Endodermal cell (in vitro differentiated cells): ENCODE data around the gene DHRS13. TPM values are rescaled to one million over a fixed set of nuclear protein-coding genes. Genes with fewer than 3 reads are reported as not detected.

ENCODE experiments used
- DNase-seq: peaks from one replicate; pipeline ENCODE4 v3.0.0-alpha.2; 2017
- H3K27ac ChIP-seq: 2 replicates; pipeline ENCODE4 v1.5.1; 2013; ENCODE audit warnings: mild to moderate bottlenecking, low read depth, low read length, moderate library complexity
- H3K27me3 ChIP-seq: 2 replicates; pipeline ENCODE4 v1.6.1; 2013; ENCODE audit warnings: mild to moderate bottlenecking, low read length, moderate library complexity; ENCODE audit not compliant: insufficient read depth, control insufficient read depth, poor library complexity, severe bottlenecking
- H3K36me3 ChIP-seq: 2 replicates; pipeline ENCODE4 v1.7.0; 2013; ENCODE audit warnings: mild to moderate bottlenecking, low read length, moderate library complexity; ENCODE audit not compliant: control insufficient read depth, insufficient read depth
- H3K4me1 ChIP-seq: one replicate; pipeline ENCODE4 v1.7.0; 2013; ENCODE audit warnings: low read length; ENCODE audit not compliant: control insufficient read depth, insufficient read depth
- H3K4me3 ChIP-seq: 2 replicates; pipeline ENCODE4 v1.5.1; 2013; ENCODE audit warnings: mild to moderate bottlenecking, low read length, moderate library complexity
- H3K9ac ChIP-seq: 2 replicates; pipeline ENCODE4 v1.6.1; 2013; ENCODE audit warnings: mild to moderate bottlenecking, low read length, moderate library complexity; ENCODE audit not compliant: poor library complexity, severe bottlenecking; ENCODE audit errors: extremely low read depth
- H3K9me3 ChIP-seq: 2 replicates; pipeline ENCODE4 v1.6.1; 2013; ENCODE audit warnings: mild to moderate bottlenecking, low read length, moderate library complexity; ENCODE audit not compliant: control insufficient read depth
- H3K27ac Mint-ChIP-seq: 2 replicates; pipeline ENCODE4 v1.8.0; 2020; ENCODE audit warnings: mixed read lengths
- H3K27me3 Mint-ChIP-seq: 2 replicates; pipeline ENCODE4 v1.8.0; 2021; ENCODE audit warnings: mild to moderate bottlenecking, mixed read lengths; ENCODE audit not compliant: insufficient read depth
- H3K36me3 Mint-ChIP-seq: 2 replicates; pipeline ENCODE4 v1.8.0; 2020; ENCODE audit warnings: low read depth, mixed read lengths
- H3K4me1 Mint-ChIP-seq: 2 replicates; pipeline ENCODE4 v1.8.0; 2020; ENCODE audit warnings: mixed read lengths
- H3K4me3 Mint-ChIP-seq: 2 replicates; pipeline ENCODE4 v1.8.0; 2020; ENCODE audit warnings: mild to moderate bottlenecking, moderate library complexity, mixed read lengths
- H3K9me3 Mint-ChIP-seq: 2 replicates; pipeline ENCODE4 v1.8.0; 2020; ENCODE audit warnings: mild to moderate bottlenecking, mixed read lengths
- WGBS, 2 experiments: methylation state at CpG; one replicate each; pipeline versions ENCODE4 v1.1.5 to v1.1.7; 2013; ENCODE audit warnings: missing lambda C conversion rate in 2 of 2, mixed read lengths in 1 of 2; ENCODE audit not compliant: insufficient coverage in 1 of 2, insufficient read length in 1 of 2; 5-methylcytosine and 5-hydroxymethylcytosine counted together
- total RNA-seq, 2 donors: library from RNA; stranded (reverse); fragmentation: NEBNext Ultra II Directional in 1 of 2; extraction: Animal tissue kit (Norgen Biotek cat#: 25700) in 1 of 2; gene quantifications; 2 replicates in 1 of 2; 3 replicates in 1 of 2; pipeline ENCODE4 v1.2.1, GENCODE V29; 2021
- TF ChIP-seq, protein P1 (sequence below): fragments of 200-600 bp; sonication (generic); conservative IDR thresholded peaks from 2 replicates; pipeline ENCODE4 v1.5.0; 2021; ENCODE audit warnings: antibody characterized with exemption, mild to moderate bottlenecking

Gene DHRS13
- total RNA-seq, 2 donors from 2014 or later: 19.1 to 24.8 TPM

DNA sequence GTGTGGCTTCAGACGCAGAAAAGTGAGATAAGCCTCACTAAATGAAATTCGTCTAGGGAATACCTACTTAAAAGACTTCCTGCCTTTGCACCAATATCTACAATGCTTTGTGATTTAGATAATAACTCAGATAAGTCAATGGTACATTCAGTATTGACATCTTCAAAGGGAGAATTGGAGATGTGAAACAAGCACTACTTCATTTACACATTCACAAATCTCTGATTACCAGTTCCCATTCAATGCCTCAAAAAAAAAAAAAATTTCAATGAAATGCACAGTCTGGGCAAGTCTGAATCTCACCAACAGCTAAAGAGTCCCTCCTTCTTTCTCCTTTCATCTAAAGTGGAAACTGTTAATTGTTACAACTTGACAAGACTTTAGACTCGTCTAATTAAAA, 44.8 kb upstream of the DHRS13 start:
- no peak for DNase-seq
- H3K4me1 ChIP-seq: peaks cover 6% of the 10 kb centered on the region
- Mint-ChIP-seq H3K9me3 (no peaks in the 10 kb centered on the region), H3K36me3 (peaks cover 48% of the 10 kb centered on the region), H3K27me3 (no peaks in the 10 kb centered on the region), H3K27ac (peak overlapping the region; percentile 24), H3K4me3 (no peak overlapping the region), H3K4me1 (peaks cover 24% of the 10 kb centered on the region)
- H3K9ac ChIP-seq: peak overlapping the region; percentile 70
- no peaks in the 10 kb centered on the region for H3K9me3 ChIP-seq
- H3K36me3 ChIP-seq: peaks cover 34% of the 10 kb centered on the region
- H3K4me3 ChIP-seq: peak overlapping the region; percentile 89
- H3K27ac ChIP-seq: no peak overlapping the region
- no peaks in the 10 kb centered on the region for H3K27me3 ChIP-seq
- TF ChIP-seq, protein P1, sequence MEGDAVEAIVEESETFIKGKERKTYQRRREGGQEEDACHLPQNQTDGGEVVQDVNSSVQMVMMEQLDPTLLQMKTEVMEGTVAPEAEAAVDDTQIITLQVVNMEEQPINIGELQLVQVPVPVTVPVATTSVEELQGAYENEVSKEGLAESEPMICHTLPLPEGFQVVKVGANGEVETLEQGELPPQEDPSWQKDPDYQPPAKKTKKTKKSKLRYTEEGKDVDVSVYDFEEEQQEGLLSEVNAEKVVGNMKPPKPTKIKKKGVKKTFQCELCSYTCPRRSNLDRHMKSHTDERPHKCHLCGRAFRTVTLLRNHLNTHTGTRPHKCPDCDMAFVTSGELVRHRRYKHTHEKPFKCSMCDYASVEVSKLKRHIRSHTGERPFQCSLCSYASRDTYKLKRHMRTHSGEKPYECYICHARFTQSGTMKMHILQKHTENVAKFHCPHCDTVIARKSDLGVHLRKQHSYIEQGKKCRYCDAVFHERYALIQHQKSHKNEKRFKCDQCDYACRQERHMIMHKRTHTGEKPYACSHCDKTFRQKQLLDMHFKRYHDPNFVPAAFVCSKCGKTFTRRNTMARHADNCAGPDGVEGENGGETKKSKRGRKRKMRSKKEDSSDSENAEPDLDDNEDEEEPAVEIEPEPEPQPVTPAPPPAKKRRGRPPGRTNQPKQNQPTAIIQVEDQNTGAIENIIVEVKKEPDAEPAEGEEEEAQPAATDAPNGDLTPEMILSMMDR: no peak
- WGBS, 2 experiments: 75 to 80% methylated on average over 1 to 3 of the region's 3 CpGs

DNA sequence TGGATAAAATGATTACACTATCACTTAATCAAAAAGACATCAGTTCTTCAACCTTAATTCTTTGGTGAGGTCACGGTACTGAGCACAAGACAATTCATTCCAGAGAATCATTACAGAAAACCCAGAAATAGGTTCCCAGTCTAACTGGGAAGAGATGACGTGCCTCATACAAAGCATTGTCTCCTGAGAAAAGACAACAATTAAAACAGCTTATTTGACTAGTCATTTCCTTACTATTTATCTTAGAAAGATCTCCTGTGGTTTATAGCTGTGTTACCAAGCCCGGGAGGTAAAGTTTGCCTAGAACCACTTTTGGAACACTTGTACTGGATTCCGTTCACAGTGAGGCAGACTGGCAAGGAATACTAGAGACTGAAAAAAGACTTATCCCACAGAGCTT, 43.4 kb upstream of the DHRS13 start:
- Histone ChIP-seq H3K27me3 (no peaks in the 10 kb centered on the region), H3K36me3 (peaks cover 45% of the 10 kb centered on the region), H3K4me1 (peaks cover 6% of the 10 kb centered on the region), H3K9me3 (no peaks in the 10 kb centered on the region), H3K9ac (no peak overlapping the region), H3K4me3 (peak overlapping the region; percentile 30), H3K27ac (no peak overlapping the region)
- no peak for DNase-seq
- WGBS, 2 experiments: 91 to 92% methylated on average over 4 of the region's 4 CpGs
- TF ChIP-seq, protein P1: no peak
- H3K36me3 Mint-ChIP-seq: peaks cover 55% of the 10 kb centered on the region
- H3K9me3 Mint-ChIP-seq: no peaks in the 10 kb centered on the region
- peaks cover 26% of the 10 kb centered on the region for H3K4me1 Mint-ChIP-seq
- no peak overlapping the region for H3K4me3 Mint-ChIP-seq
- H3K27me3 Mint-ChIP-seq: no peaks in the 10 kb centered on the region
- no peak overlapping the region for H3K27ac Mint-ChIP-seq

DNA sequence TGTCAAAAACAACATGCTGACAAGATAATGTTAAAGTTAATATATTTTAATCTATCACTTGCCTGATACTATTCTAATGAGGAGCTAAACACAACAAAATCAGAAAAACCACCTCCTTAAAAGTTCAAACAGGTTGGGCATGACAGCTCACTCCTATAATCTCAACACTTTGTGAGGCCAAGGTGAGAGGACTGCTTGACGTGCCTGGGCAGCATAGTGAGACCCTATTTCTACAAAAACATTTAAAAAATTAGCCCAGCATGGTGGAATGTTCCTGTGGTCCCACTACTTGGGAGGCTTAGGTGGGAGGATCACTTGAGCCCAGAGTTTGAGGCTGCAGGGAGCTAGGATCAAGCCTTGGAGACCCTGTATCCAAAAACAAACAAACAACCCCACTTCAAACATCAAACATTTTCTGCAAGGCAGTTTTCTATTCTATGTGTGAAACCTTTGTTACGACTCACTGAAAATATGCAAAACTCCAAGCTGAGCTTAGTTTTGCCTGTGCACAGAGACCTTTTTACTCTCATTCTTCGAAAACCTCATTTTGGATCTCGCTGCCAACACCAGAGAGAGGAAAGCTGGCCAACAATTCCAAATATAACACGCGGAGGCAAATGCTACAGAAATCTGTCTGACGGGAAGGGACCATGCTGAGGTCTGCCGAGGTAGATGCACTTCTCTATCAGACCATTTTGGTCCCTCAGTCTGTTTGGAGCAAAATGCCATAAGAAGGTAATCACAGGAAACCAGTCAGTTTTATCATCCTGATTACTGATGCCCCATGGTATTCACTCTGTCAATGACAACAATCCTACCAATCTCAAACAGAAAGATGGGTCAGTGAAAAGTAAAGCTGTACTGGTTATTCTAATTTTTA, 42.2 kb upstream of the DHRS13 start:
- TF ChIP-seq, protein P1: no peak
- no peaks in the 10 kb centered on the region for H3K27me3 ChIP-seq
- Mint-ChIP-seq H3K27me3 (no peaks in the 10 kb centered on the region), H3K4me3 (no peak overlapping the region), H3K27ac (peak overlapping the region; percentile 57), H3K4me1 (peaks cover 37% of the 10 kb centered on the region), H3K36me3 (peaks cover 55% of the 10 kb centered on the region), H3K9me3 (no peaks in the 10 kb centered on the region)
- 91 to 98% methylated on average over 6 to 8 of the region's 8 CpGs for WGBS, 2 experiments
- no peaks in the 10 kb centered on the region for H3K9me3 ChIP-seq
- H3K9ac ChIP-seq: no peak overlapping the region
- H3K36me3 ChIP-seq: peaks cover 54% of the 10 kb centered on the region
- no peak for DNase-seq
- peaks cover 8% of the 10 kb centered on the region for H3K4me1 ChIP-seq
- no peak overlapping the region for H3K4me3 ChIP-seq
- H3K27ac ChIP-seq: no peak overlapping the region
